Keratinocyte (primary cell): ENCODE data around the gene GZF1. TPM values are rescaled to one million over a fixed set of nuclear protein-coding genes. Genes with fewer than 3 reads are reported as not detected.

Source experiments
- DNase-seq: peaks from one replicate; pipeline ENCODE4 v3.0.0-alpha.2; 2011; ENCODE audit warnings: low read depth, missing footprints, low spot score
- FAIRE-seq: peaks from 2 replicates; lab custom pipeline; 2011; peaks lifted over from hg19 to GRCh38; lab: Jason Lieb, UNC
- H2AFZ ChIP-seq: 2 replicates; pipeline ENCODE4 v1.6.0; 2012; ENCODE audit warnings: low read length, control low read depth, inconsistent platforms; ENCODE audit not compliant: control insufficient read depth
- H3K27ac ChIP-seq: 2 replicates; pipeline ENCODE4 v1.5.1; 2011; ENCODE audit warnings: low read length; ENCODE audit not compliant: control insufficient read depth, insufficient read depth
- H3K27me3 ChIP-seq: 3 replicates; pipeline ENCODE4 v1.6.0; 2011; ENCODE audit warnings: low read length; ENCODE audit not compliant: control insufficient read depth, insufficient read depth; ENCODE audit errors: extremely low read depth
- H3K36me3 ChIP-seq, 2 experiments: 2 replicates in 1 of 2; 3 replicates in 1 of 2; pipeline ENCODE4 v1.5.1; 2011; ENCODE audit warnings: low read length in 2 of 2, mild to moderate bottlenecking in 1 of 2; ENCODE audit not compliant: control insufficient read depth in 2 of 2, insufficient read depth in 2 of 2; ENCODE audit errors: extremely low read depth in 1 of 2
- H3K4me1 ChIP-seq: 3 replicates; pipeline ENCODE4 v1.5.1; 2011; ENCODE audit warnings: low read length; ENCODE audit not compliant: control insufficient read depth, insufficient read depth; ENCODE audit errors: extremely low read depth
- H3K4me2 ChIP-seq: 3 replicates; pipeline ENCODE4 v1.6.0; 2011; ENCODE audit warnings: low read depth, low read length; ENCODE audit not compliant: control insufficient read depth, insufficient read depth; ENCODE audit errors: extremely low read depth
- H3K4me3 ChIP-seq, 3 experiments: fragments of 200-600 bp in 1 of 3; sonication (generic) in 1 of 3; 2 replicates in 2 of 3; 3 replicates in 1 of 3; pipeline ENCODE4 v1.5.1; 2011 to 2016; ENCODE audit warnings: low read length in 3 of 3, mild to moderate bottlenecking in 3 of 3, control low read depth in 2 of 3, inconsistent platforms in 1 of 3, low read depth in 1 of 3, mixed read lengths in 1 of 3, mixed run types in 1 of 3, moderate library complexity in 1 of 3; ENCODE audit not compliant: control insufficient read depth in 2 of 3, insufficient read depth in 2 of 3; ENCODE audit errors: extremely low read depth in 1 of 3
- H3K79me2 ChIP-seq: 2 replicates; pipeline ENCODE4 v1.6.0; 2012; ENCODE audit warnings: low read length; ENCODE audit not compliant: control insufficient read depth, insufficient read depth
- H3K9ac ChIP-seq: 3 replicates; pipeline ENCODE4 v1.6.0; 2011; ENCODE audit warnings: low read length; ENCODE audit not compliant: control insufficient read depth, insufficient read depth; ENCODE audit errors: extremely low read depth
- H3K9me1 ChIP-seq: 3 replicates; pipeline ENCODE4 v1.6.0; 2011; ENCODE audit warnings: low read length; ENCODE audit not compliant: control insufficient read depth, insufficient read depth; ENCODE audit errors: extremely low read depth
- H3K9me3 ChIP-seq: 2 replicates; pipeline ENCODE4 v1.5.1; 2012; ENCODE audit warnings: low read depth, low read length; ENCODE audit not compliant: control insufficient read depth
- H4K20me1 ChIP-seq: 3 replicates; pipeline ENCODE4 v1.6.0; 2011; ENCODE audit warnings: low read length; ENCODE audit not compliant: control insufficient read depth, insufficient read depth; ENCODE audit errors: extremely low read depth
- EZH2 ChIP-seq: IDR thresholded peaks from one replicate; pipeline ENCODE4 v1.6.1; 2012; ENCODE audit warnings: inconsistent platforms, mild to moderate bottlenecking, low read length, moderate library complexity
- dilution Hi-C: fragments of 300-500 bp; cut with MboI; formaldehyde crosslinking; loops from one replicate; pipeline ENCODE4 v1.7.0; 2020; ENCODE audit warnings: low sequenced_read_pairs; ENCODE audit not compliant: extremely low pct_ligation_motif_present
- polyA plus RNA-seq, 5 experiments: library from polyadenylated mRNA; depleted of rRNA in 3 of 5; stranded (reverse) in 3 of 5; stranded (forward) in 1 of 5; unstranded in 1 of 5; fragments of >200 nt; gene quantifications; 1 replicate in 1 of 5; 2 replicates in 3 of 5; 3 replicates in 1 of 5; pipeline versions ENCODE4 v1.2.1 to v1.2.3, GENCODE V29; 2011 to 2012; ENCODE audit warnings: missing spikeins in 2 of 5, low read depth in 1 of 5, low replicate concordance in 1 of 5
- TF ChIP-seq, protein P1 (sequence below), 3 experiments: IDR thresholded peaks in 1 of 3; conservative IDR thresholded peaks in 1 of 3; optimal IDR thresholded peaks in 1 of 3; 2 replicates in 2 of 3; 3 replicates in 1 of 3; pipeline versions ENCODE3 to v1.5.1; 2011; ENCODE audit warnings: low read length in 3 of 3, mild to moderate bottlenecking in 3 of 3, moderate library complexity in 2 of 3, control low read depth in 1 of 3, inconsistent platforms in 1 of 3; ENCODE audit not compliant: insufficient read depth in 2 of 3; ENCODE audit errors: extremely low read depth in 1 of 3

GZF1 gene
- polyA plus RNA-seq, 1 donor (not counting 4 experiments of a cell fraction or from before 2014, with no cell fraction given), result 11.7 TPM

GRCh38 chr20:23344336-23344735, 17.6 kb upstream of the GZF1 start:
- Histone ChIP-seq H3K27ac (no peak overlapping the region), H3K9ac (no peak overlapping the region), H3K79me2 (no peaks in the 10 kb centered on the region), H3K4me1 (peaks cover 3% of the 10 kb centered on the region), H2AFZ (no peak overlapping the region), H4K20me1 (no peaks in the 10 kb centered on the region), H3K4me3 (no peak overlapping the region), H3K9me1 (no peaks in the 10 kb centered on the region), H3K27me3 (no peaks in the 10 kb centered on the region), H3K9me3 (no peaks in the 10 kb centered on the region), H3K36me3 (no peaks in the 10 kb centered on the region), H3K4me2 (no peak overlapping the region)
- no peak for FAIRE-seq
- TF ChIP-seq, protein P1, sequence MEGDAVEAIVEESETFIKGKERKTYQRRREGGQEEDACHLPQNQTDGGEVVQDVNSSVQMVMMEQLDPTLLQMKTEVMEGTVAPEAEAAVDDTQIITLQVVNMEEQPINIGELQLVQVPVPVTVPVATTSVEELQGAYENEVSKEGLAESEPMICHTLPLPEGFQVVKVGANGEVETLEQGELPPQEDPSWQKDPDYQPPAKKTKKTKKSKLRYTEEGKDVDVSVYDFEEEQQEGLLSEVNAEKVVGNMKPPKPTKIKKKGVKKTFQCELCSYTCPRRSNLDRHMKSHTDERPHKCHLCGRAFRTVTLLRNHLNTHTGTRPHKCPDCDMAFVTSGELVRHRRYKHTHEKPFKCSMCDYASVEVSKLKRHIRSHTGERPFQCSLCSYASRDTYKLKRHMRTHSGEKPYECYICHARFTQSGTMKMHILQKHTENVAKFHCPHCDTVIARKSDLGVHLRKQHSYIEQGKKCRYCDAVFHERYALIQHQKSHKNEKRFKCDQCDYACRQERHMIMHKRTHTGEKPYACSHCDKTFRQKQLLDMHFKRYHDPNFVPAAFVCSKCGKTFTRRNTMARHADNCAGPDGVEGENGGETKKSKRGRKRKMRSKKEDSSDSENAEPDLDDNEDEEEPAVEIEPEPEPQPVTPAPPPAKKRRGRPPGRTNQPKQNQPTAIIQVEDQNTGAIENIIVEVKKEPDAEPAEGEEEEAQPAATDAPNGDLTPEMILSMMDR (optimal IDR thresholded peaks at IDR 0.05 in 1 of 3, IDR thresholded peaks at IDR 0.05 in 1 of 3, conservative IDR thresholded peaks at IDR 0.05 in 1 of 3; ENCODE audit: extremely low read depth in 1 of 3, insufficient read depth in 2 of 3, low read length in 3 of 3), result no peak
- TF ChIP-seq EZH2, result no peak
- dilution Hi-C loops, result no loop called here
- no peak for DNase-seq

DNA sequence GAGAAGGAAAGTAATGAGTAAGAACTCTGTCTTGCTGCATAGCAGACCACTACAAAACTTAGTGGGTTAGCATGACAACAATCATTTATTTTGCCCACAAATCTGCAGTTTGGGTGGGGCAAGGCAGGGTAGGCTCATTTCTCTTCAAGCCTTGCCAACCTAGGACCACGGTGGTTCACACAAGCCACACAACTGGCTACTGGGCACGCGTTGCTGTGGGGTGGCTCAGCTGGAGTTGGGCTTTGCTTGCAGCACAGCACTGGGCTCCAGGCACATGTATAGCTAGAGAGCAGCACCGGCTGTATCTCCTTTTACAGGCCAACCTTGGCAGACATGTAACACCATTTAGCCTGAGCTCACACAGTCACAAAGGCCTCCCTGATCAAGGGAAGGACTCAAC, 16.0 kb upstream of the GZF1 start:
- Histone ChIP-seq H3K79me2 (peaks cover 4% of the 10 kb centered on the region), H3K4me3 (no peak overlapping the region), H3K27me3 (no peaks in the 10 kb centered on the region), H3K9ac (no peak overlapping the region), H3K27ac (no peak overlapping the region), H2AFZ (no peak overlapping the region), H3K36me3 (no peaks in the 10 kb centered on the region), H4K20me1 (no peaks in the 10 kb centered on the region), H3K4me2 (no peak overlapping the region), H3K4me1 (peaks cover 4% of the 10 kb centered on the region), H3K9me1 (no peaks in the 10 kb centered on the region), H3K9me3 (no peaks in the 10 kb centered on the region)
- TF ChIP-seq EZH2, result no peak
- TF ChIP-seq, protein P1 (optimal IDR thresholded peaks at IDR 0.05 in 1 of 3, IDR thresholded peaks at IDR 0.05 in 1 of 3, conservative IDR thresholded peaks at IDR 0.05 in 1 of 3; ENCODE audit: extremely low read depth in 1 of 3, insufficient read depth in 2 of 3, low read length in 3 of 3), result no peak
- dilution Hi-C loops, result no loop called here
- DNase-seq (no peak), FAIRE-seq (no peak)
